ENCODE measurements around the gene PDK3. TPM values are rescaled to one million over a fixed set of nuclear protein-coding genes. Genes with fewer than 3 reads are reported as not detected.
A peak's percentile ranks its signal among the peaks of the same experiment; 100 is the strongest.

Gene PDK3
- total RNA-seq, 1 experiment from 2014 or later: 20.1 TPM

DNA sequence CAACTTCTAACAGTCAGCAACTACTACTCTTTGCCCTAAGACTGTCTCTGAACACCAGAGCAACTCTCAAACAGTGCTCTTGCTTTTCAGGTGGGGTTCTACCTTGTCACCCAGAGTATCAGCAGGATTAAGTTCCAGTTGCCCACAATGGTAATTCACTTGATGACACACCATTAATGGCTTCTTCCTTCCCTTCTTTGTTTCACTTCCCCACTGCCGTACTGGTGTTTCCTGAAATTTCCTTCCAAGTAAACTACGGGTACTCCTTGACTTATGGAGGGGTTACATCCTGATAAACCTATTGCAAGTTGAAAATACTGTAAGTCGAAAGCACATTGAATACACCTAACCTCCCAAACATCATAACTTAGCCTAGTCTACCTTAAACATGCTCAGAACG, 36.6 kb upstream of the PDK3 start:
- no peak overlapping the region for H3K4me2 ChIP-seq (ENCODE audit: low read depth, low read length, poor library complexity, severe bottlenecking)
- no peaks in the 10 kb centered on the region for H3K4me1 ChIP-seq (ENCODE audit: low read length)
- no peak overlapping the region for H3K27ac ChIP-seq (ENCODE audit: low read length)
- no peak overlapping the region for H3K9ac ChIP-seq (ENCODE audit: low read length)
- no peak overlapping the region for H3K4me3 ChIP-seq (ENCODE audit: low read length)
- H3K79me2 ChIP-seq (ENCODE audit: low read length): no peaks in the 10 kb centered on the region
- DNase-seq: no peak
- no peaks in the 10 kb centered on the region for H3K9me2 ChIP-seq (replicated peaks; ENCODE audit: insufficient read depth, low read length)
- no peaks in the 10 kb centered on the region for H3K9me3 ChIP-seq (ENCODE audit: low read length)
- no peaks in the 10 kb centered on the region for H4K20me1 ChIP-seq (ENCODE audit: insufficient read depth, low read depth, low read length)
- no peak overlapping the region for H2AFZ ChIP-seq (ENCODE audit: low read length)
- no peaks in the 10 kb centered on the region for H3K36me3 ChIP-seq (ENCODE audit: insufficient read depth, low read length)
- no peaks in the 10 kb centered on the region for H3K27me3 ChIP-seq (ENCODE audit: low read length)

DNA sequence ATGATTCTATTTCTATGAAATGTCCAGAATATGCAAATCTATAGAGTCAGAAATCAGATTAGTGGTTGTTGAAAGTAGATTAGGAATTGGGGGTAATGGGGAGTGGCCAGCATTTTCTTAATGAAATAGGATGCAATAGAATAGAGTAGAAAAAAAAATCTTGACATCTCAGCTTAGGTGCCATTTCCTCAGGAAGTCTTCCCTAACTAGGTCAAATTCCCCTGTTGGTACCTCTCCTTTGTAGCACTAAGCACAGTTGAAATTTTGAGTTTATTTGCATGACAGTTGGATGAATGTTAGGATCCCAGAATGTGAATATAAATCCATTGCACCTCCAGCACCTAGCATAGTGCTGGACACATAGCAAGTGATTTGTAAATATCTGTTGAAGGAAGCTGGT, 30.0 kb upstream of the PDK3 start:
- no peaks in the 10 kb centered on the region for H3K36me3 ChIP-seq (ENCODE audit: insufficient read depth, low read length)
- no peak overlapping the region for H3K4me3 ChIP-seq (ENCODE audit: low read length)
- H3K4me1 ChIP-seq (ENCODE audit: low read length): no peaks in the 10 kb centered on the region
- H4K20me1 ChIP-seq (ENCODE audit: insufficient read depth, low read depth, low read length): no peaks in the 10 kb centered on the region
- no peak overlapping the region for H2AFZ ChIP-seq (ENCODE audit: low read length)
- H3K9me3 ChIP-seq (ENCODE audit: low read length): no peaks in the 10 kb centered on the region
- H3K79me2 ChIP-seq (ENCODE audit: low read length): no peaks in the 10 kb centered on the region
- no peak overlapping the region for H3K9ac ChIP-seq (ENCODE audit: low read length)
- no peaks in the 10 kb centered on the region for H3K27me3 ChIP-seq (ENCODE audit: low read length)
- no peak overlapping the region for H3K27ac ChIP-seq (ENCODE audit: low read length)
- H3K4me2 ChIP-seq (ENCODE audit: low read depth, low read length, poor library complexity, severe bottlenecking): no peak overlapping the region
- H3K9me2 ChIP-seq (replicated peaks; ENCODE audit: insufficient read depth, low read length): no peaks in the 10 kb centered on the region
- no peak for DNase-seq

DNA sequence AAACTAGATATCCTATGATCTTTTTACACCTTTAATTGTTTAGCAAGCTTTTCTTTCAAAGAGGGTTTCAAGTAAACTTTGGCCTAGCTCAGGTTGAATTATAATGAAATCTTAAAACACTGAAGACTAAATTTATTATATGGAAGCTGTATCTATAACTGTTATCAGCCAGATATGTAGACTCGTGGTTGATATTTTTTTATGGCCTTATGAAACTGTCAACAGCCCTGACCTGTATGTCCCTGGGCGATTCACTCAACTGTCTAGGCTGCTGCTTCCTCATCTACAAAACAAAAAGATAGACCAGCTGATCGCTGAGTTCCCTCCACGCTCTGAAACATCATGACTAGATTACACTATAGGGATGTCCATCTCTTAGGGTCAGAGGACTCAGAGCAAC, 21.2 kb upstream of the PDK3 start:
- H4K20me1 ChIP-seq (ENCODE audit: insufficient read depth, low read depth, low read length): no peaks in the 10 kb centered on the region
- no peaks in the 10 kb centered on the region for H3K4me1 ChIP-seq (ENCODE audit: low read length)
- H3K9me3 ChIP-seq (ENCODE audit: low read length): no peaks in the 10 kb centered on the region
- H2AFZ ChIP-seq (ENCODE audit: low read length): no peak overlapping the region
- no peaks in the 10 kb centered on the region for H3K27me3 ChIP-seq (ENCODE audit: low read length)
- no peaks in the 10 kb centered on the region for H3K9me2 ChIP-seq (replicated peaks; ENCODE audit: insufficient read depth, low read length)
- no peak overlapping the region for H3K4me2 ChIP-seq (ENCODE audit: low read depth, low read length, poor library complexity, severe bottlenecking)
- no peak overlapping the region for H3K9ac ChIP-seq (ENCODE audit: low read length)
- DNase-seq: no peak
- no peak overlapping the region for H3K4me3 ChIP-seq (ENCODE audit: low read length)
- H3K36me3 ChIP-seq (ENCODE audit: insufficient read depth, low read length): no peaks in the 10 kb centered on the region
- H3K27ac ChIP-seq (ENCODE audit: low read length): no peak overlapping the region
- no peaks in the 10 kb centered on the region for H3K79me2 ChIP-seq (ENCODE audit: low read length)

DNA sequence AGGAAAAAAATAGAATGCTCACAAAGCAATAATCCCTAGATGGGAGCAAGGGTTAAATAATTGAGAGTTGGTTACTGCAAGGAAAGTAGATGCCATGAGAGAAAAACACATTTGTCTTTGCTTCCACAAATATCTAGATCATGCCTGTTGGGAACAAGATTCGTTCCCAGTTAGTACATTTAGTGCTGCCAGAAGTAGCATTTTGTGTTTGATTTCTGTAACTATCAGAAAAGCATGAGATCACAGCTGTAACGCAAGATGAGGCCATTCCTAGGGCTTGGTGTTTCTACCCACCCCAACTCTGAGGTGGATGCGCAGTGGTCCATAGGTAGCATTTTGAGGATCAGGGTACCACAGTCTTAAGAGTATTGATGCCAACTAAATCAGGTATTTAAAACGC, 20.4 kb upstream of the PDK3 start:
- Histone ChIP-seq H3K27me3 (ENCODE audit: low read length) (no peaks in the 10 kb centered on the region), H3K4me2 (ENCODE audit: low read depth, low read length, poor library complexity, severe bottlenecking) (no peak overlapping the region), H3K27ac (ENCODE audit: low read length) (no peak overlapping the region), H3K9me3 (ENCODE audit: low read length) (no peaks in the 10 kb centered on the region), H4K20me1 (ENCODE audit: insufficient read depth, low read depth, low read length) (no peaks in the 10 kb centered on the region), H3K9me2 (replicated peaks; ENCODE audit: insufficient read depth, low read length) (no peaks in the 10 kb centered on the region), H3K9ac (ENCODE audit: low read length) (no peak overlapping the region), H2AFZ (ENCODE audit: low read length) (no peak overlapping the region), H3K36me3 (ENCODE audit: insufficient read depth, low read length) (no peaks in the 10 kb centered on the region), H3K4me1 (ENCODE audit: low read length) (no peaks in the 10 kb centered on the region), H3K4me3 (ENCODE audit: low read length) (no peak overlapping the region), H3K79me2 (ENCODE audit: low read length) (no peaks in the 10 kb centered on the region)
- no peak for DNase-seq

DNA sequence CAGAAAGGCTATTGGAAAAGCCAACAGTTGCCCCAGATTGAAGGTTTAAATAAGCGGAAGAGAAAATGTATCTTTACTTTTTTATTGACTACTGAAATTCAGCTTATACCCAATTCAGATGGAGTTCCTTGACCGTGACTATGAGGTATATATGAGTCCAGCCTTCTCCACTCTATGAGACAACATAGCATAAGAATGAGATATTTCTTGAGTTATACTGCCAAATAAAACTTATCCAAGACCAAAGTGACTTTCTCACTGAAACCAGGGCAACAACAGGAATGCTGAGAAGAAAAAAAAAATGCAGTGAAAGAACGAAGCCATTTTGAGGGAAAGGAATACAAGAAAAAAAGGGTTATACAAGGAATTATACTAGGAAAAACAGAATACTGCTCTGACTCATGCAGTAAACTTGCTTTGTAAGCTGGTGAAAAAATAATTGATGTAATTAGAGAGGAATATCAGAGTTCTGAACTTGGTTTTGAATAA, 16.3 kb upstream of the PDK3 start:
- Histone ChIP-seq H2AFZ (ENCODE audit: low read length) (no peak overlapping the region), H3K36me3 (ENCODE audit: insufficient read depth, low read length) (no peaks in the 10 kb centered on the region), H3K4me2 (ENCODE audit: low read depth, low read length, poor library complexity, severe bottlenecking) (no peak overlapping the region), H3K27me3 (ENCODE audit: low read length) (no peaks in the 10 kb centered on the region), H3K9ac (ENCODE audit: low read length) (no peak overlapping the region), H3K4me1 (ENCODE audit: low read length) (no peaks in the 10 kb centered on the region), H3K9me3 (ENCODE audit: low read length) (no peaks in the 10 kb centered on the region), H4K20me1 (ENCODE audit: insufficient read depth, low read depth, low read length) (no peaks in the 10 kb centered on the region), H3K4me3 (ENCODE audit: low read length) (no peak overlapping the region), H3K9me2 (replicated peaks; ENCODE audit: insufficient read depth, low read length) (no peaks in the 10 kb centered on the region), H3K79me2 (ENCODE audit: low read length) (no peaks in the 10 kb centered on the region), H3K27ac (ENCODE audit: low read length) (no peak overlapping the region)
- DNase-seq: no peak

DNA sequence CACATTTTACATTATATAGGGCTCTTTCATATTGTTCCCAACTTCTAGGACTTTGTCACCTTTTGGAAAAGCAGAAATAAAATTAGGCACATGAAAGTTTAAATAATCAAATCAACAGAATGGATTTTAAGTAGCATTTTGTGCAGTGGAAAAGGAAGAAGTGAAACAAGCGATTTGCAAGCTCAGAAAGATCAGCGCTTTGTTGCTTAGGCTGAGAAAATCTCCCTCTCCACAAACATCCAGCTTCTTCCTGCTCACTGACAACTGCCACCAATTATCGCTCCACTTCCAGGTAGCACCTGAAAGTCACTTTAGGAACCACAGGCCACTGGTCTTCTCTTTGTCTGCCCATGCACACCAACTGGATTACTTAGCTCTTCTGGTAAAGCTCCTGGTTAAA, 2.0 kb upstream of the PDK3 start:
- no peaks in the 10 kb centered on the region for H3K9me3 ChIP-seq (ENCODE audit: low read length)
- H3K9ac ChIP-seq (ENCODE audit: low read length): 0 out of 2 replicates have a peak overlapping the region, but pooled peaks have one; percentile 32
- H4K20me1 ChIP-seq (ENCODE audit: insufficient read depth, low read depth, low read length): no peaks in the 10 kb centered on the region; the same call in 1 of the 2 replicates
- no peak overlapping the region; the same call in 1 of the 2 replicates for H2AFZ ChIP-seq (ENCODE audit: low read length)
- peak overlapping the region; percentile 35; the same call in 1 of the 2 replicates for H3K4me3 ChIP-seq (ENCODE audit: low read length)
- DNase-seq: no peak
- no peaks in the 10 kb centered on the region for H3K27me3 ChIP-seq (ENCODE audit: low read length)
- no peak overlapping the region for H3K27ac ChIP-seq (ENCODE audit: low read length)
- no peaks in the 10 kb centered on the region for H3K79me2 ChIP-seq (ENCODE audit: low read length)
- H3K36me3 ChIP-seq (ENCODE audit: insufficient read depth, low read length): no peaks in the 10 kb centered on the region
- no peaks in the 10 kb centered on the region for H3K9me2 ChIP-seq (replicated peaks; ENCODE audit: insufficient read depth, low read length)
- peak overlapping the region; percentile 66 for H3K4me2 ChIP-seq (ENCODE audit: low read depth, low read length, poor library complexity, severe bottlenecking)
- H3K4me1 ChIP-seq (ENCODE audit: low read length): peaks cover 34% of the 10 kb centered on the region

DNA sequence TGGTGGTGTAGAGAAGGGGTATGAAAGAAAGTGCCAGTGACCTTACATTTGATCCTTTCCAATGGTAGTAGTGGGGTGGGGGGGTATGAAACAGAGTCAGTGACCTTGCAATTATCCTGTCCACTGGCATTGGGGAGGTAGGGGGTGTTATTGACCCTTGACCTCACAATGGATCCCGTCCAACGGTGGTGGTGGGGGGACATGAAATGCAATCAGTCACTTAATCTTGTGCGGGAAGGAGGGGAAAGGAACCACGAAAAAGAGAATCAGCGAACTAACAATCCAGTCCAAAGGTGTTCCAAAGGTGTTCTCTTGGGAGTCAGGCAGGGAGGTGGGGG, 619 bp upstream of the PDK3 start:
- no peaks in the 10 kb centered on the region; the same call in 1 of the 2 replicates for H4K20me1 ChIP-seq (ENCODE audit: insufficient read depth, low read depth, low read length)
- H3K27ac ChIP-seq (ENCODE audit: low read length): no peak overlapping the region
- no peaks in the 10 kb centered on the region for H3K36me3 ChIP-seq (ENCODE audit: insufficient read depth, low read length)
- peak overlapping the region; percentile 64 for H3K4me3 ChIP-seq (ENCODE audit: low read length)
- H3K4me1 ChIP-seq (ENCODE audit: low read length): peaks cover 34% of the 10 kb centered on the region
- peak overlapping the region; percentile 63 for H3K4me2 ChIP-seq (ENCODE audit: low read depth, low read length, poor library complexity, severe bottlenecking)
- no peak for DNase-seq
- H2AFZ ChIP-seq (ENCODE audit: low read length): peak overlapping the region; percentile 82; the same call in 1 of the 2 replicates
- no peaks in the 10 kb centered on the region for H3K9me3 ChIP-seq (ENCODE audit: low read length)
- no peaks in the 10 kb centered on the region for H3K9me2 ChIP-seq (replicated peaks; ENCODE audit: insufficient read depth, low read length)
- no peaks in the 10 kb centered on the region for H3K79me2 ChIP-seq (ENCODE audit: low read length)
- H3K9ac ChIP-seq (ENCODE audit: low read length): peak overlapping the region; percentile 66
- no peaks in the 10 kb centered on the region for H3K27me3 ChIP-seq (ENCODE audit: low read length)

DNA sequence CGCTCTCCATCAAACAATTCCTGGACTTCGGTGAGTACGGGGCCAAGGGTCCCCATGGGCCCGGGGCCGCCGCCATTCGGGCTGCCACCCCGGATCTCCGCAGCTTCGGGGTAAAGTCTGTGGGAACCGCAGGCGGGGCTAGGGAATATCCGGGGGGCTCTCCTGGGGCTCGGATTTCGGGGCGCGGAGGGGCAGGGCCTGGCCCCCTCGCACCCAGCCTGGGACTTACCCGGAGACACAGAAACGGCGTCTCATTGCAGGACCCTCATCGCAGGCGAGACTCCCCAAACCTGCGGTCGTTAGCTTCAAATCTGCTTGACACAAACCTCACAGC, 413 bp downstream of the PDK3 start:
- Histone ChIP-seq H3K36me3 (ENCODE audit: insufficient read depth, low read length) (no peaks in the 10 kb centered on the region), H3K4me1 (ENCODE audit: low read length) (peaks cover 34% of the 10 kb centered on the region), H3K4me3 (ENCODE audit: low read length) (peak overlapping the region; percentile 64), H3K79me2 (ENCODE audit: low read length) (no peaks in the 10 kb centered on the region), H2AFZ (ENCODE audit: low read length) (peak overlapping the region; percentile 81), H3K9ac (ENCODE audit: low read length) (peak overlapping the region; percentile 76), H3K9me2 (replicated peaks; ENCODE audit: insufficient read depth, low read length) (no peaks in the 10 kb centered on the region), H3K4me2 (ENCODE audit: low read depth, low read length, poor library complexity, severe bottlenecking) (peak overlapping the region; percentile 63), H3K9me3 (ENCODE audit: low read length) (no peaks in the 10 kb centered on the region), H3K27ac (ENCODE audit: low read length) (no peak overlapping the region), H3K27me3 (ENCODE audit: low read length) (no peaks in the 10 kb centered on the region), H4K20me1 (ENCODE audit: insufficient read depth, low read depth, low read length) (no peaks in the 10 kb centered on the region; the same call in 1 of the 2 replicates)
- no peak for DNase-seq

DNA sequence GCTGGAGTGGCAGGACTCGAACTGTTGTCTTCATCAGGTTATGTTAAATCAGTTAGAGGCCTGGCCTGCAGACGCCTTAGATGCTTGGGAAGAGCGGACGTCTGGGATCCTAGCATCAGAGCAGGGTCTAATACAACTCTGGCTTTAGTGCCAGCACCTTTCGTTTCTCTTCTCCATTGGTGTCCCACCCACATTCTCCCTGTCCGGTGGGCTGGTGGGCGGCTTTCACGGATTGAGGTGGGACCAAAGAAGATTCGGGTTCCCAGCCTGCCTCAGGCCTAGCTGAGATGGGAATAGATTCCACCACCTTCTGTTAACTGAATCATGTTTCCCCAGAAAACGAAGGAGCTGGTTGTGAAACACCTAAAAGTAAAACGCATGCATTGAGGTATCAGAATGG, 939 bp downstream of the PDK3 start:
- no peaks in the 10 kb centered on the region; the same call in 1 of the 2 replicates for H4K20me1 ChIP-seq (ENCODE audit: insufficient read depth, low read depth, low read length)
- H3K9me2 ChIP-seq (replicated peaks; ENCODE audit: insufficient read depth, low read length): no peaks in the 10 kb centered on the region
- no peaks in the 10 kb centered on the region for H3K79me2 ChIP-seq (ENCODE audit: low read length)
- peak overlapping the region; percentile 76 for H3K9ac ChIP-seq (ENCODE audit: low read length)
- peak overlapping the region; percentile 64 for H3K4me3 ChIP-seq (ENCODE audit: low read length)
- no peaks in the 10 kb centered on the region for H3K27me3 ChIP-seq (ENCODE audit: low read length)
- H3K27ac ChIP-seq (ENCODE audit: low read length): no peak overlapping the region
- H3K4me2 ChIP-seq (ENCODE audit: low read depth, low read length, poor library complexity, severe bottlenecking): peak overlapping the region; percentile 63
- H3K4me1 ChIP-seq (ENCODE audit: low read length): peaks cover 34% of the 10 kb centered on the region
- DNase-seq: no peak
- no peaks in the 10 kb centered on the region for H3K9me3 ChIP-seq (ENCODE audit: low read length)
- no peaks in the 10 kb centered on the region for H3K36me3 ChIP-seq (ENCODE audit: insufficient read depth, low read length)
- no peak overlapping the region for H2AFZ ChIP-seq (ENCODE audit: low read length)
